RWPE2 (cell line): Measurements from ENCODE around the gene BBC3.
A peak's percentile ranks its signal among the peaks of the same experiment; 100 is the strongest.

Experiments
- ATAC-seq: fragments of 200-7000 bp; cut with Tn5 transposase; 3 replicates; pipeline ENCODE4 v1.9.1; 2021; ENCODE audit warnings: low read depth
- DNase-seq: peaks from one replicate; pipeline ENCODE4 v3.0.0-alpha.2; 2020; ENCODE audit warnings: low spot score
- H3K27ac ChIP-seq: fragments of 450-650 bp; 2 replicates; pipeline ENCODE4 v1.5.1; 2017; ENCODE audit warnings: mild to moderate bottlenecking; ENCODE audit not compliant: poor library complexity, severe bottlenecking
- H3K27me3 ChIP-seq: fragments of 250-450 bp; sonication (Bioruptor Pico); 2 replicates; pipeline ENCODE4 v1.5.1; 2021; ENCODE audit warnings: mild to moderate bottlenecking, moderate library complexity; ENCODE audit not compliant: insufficient read depth, poor library complexity, severe bottlenecking
- H3K36me3 ChIP-seq: fragments of 250-450 bp; sonication (Bioruptor Pico); 2 replicates; pipeline ENCODE4 v1.5.1; 2020; ENCODE audit warnings: low read depth, mild to moderate bottlenecking, moderate library complexity
- H3K4me1 ChIP-seq: fragments of 250-450 bp; sonication (Bioruptor Pico); 2 replicates; pipeline ENCODE4 v1.5.1; 2021; ENCODE audit warnings: mild to moderate bottlenecking, moderate library complexity; ENCODE audit not compliant: insufficient read depth, poor library complexity, severe bottlenecking
- H3K4me3 ChIP-seq: fragments of 250-450 bp; sonication (Bioruptor Pico); 2 replicates; pipeline ENCODE4 v1.5.1; 2021; ENCODE audit warnings: mild to moderate bottlenecking, moderate library complexity; ENCODE audit not compliant: severe bottlenecking
- H3K9me3 ChIP-seq: fragments of 250-450 bp; sonication (Bioruptor Pico); 2 replicates; pipeline ENCODE4 v1.5.1; 2021; ENCODE audit warnings: mild to moderate bottlenecking, moderate library complexity; ENCODE audit not compliant: severe bottlenecking
- TF ChIP-seq, protein P1 (sequence below): fragments of 450-650 bp; IDR thresholded peaks from one replicate; pipeline ENCODE4 v1.5.1; 2017; ENCODE audit warnings: mild to moderate bottlenecking, moderate library complexity; ENCODE audit not compliant: poor library complexity, severe bottlenecking

The BBC3 gene

DNA sequence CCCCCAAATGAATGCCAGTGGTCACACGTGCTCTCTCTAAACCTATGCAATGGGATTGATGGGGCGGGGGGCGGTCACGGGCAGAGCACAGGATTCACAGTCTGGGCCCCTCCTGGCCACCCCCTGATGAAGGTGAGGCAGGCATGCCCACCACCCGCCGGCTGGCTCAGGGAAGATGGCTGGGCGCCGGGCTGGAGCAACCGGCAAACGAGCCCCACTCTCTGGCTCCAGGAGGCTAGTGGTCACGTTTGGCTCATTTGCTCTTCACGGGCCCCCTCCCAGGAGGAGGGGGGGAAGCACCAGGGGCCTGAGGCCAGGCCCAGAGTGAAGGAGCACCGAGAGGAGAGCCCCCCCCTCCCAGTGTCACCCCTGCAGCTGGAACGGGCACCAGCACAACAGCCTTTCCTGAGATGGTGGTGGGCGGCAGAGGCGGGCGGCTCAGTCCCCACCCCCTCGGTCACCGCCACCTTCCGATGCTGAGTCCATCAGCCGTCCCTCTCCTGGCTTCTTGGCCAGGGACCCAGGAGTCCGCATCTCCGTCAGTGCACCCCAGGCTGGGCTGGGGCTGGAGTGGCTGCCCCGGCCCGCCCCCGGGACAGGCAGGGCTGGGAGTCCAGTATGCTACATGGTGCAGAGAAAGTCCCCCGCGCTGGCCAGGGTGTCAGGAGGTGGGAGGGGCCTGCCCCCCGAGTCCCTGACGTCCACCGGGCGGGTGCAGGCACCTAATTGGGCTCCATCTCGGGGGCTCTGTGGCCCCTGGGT is 9.7 kb downstream of the BBC3 start:
- H3K9me3 ChIP-seq: no peaks in the 10 kb centered on the region
- no peaks in the 10 kb centered on the region for H3K27me3 ChIP-seq
- no peak overlapping the region for H3K27ac ChIP-seq
- H3K4me1 ChIP-seq: no peaks in the 10 kb centered on the region
- H3K36me3 ChIP-seq: peaks cover 27% of the 10 kb centered on the region
- no peak overlapping the region for H3K4me3 ChIP-seq
- ATAC-seq (no peak), DNase-seq (no peak)
- TF ChIP-seq, protein P1, sequence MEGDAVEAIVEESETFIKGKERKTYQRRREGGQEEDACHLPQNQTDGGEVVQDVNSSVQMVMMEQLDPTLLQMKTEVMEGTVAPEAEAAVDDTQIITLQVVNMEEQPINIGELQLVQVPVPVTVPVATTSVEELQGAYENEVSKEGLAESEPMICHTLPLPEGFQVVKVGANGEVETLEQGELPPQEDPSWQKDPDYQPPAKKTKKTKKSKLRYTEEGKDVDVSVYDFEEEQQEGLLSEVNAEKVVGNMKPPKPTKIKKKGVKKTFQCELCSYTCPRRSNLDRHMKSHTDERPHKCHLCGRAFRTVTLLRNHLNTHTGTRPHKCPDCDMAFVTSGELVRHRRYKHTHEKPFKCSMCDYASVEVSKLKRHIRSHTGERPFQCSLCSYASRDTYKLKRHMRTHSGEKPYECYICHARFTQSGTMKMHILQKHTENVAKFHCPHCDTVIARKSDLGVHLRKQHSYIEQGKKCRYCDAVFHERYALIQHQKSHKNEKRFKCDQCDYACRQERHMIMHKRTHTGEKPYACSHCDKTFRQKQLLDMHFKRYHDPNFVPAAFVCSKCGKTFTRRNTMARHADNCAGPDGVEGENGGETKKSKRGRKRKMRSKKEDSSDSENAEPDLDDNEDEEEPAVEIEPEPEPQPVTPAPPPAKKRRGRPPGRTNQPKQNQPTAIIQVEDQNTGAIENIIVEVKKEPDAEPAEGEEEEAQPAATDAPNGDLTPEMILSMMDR: no peak

DNA sequence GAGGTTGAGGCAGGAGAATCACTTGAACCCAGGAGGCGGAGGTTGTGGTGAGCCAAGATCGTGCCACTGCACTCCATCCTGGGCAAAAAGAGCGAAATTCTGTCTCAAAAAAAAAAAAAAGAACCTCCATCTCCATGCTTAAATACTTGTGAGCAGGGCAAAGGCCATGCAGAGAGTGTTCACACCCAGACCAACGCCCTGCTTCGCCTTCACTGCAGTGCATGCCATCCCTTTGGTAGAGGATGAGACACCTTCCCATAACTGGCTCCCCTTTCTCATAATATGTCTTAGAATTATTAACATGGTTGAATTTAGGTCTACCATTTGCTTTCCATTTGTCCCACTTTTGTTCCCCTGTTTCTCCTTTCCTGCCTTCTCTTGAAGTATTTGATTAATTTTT is 15.4 kb downstream of the BBC3 start:
- Histone ChIP-seq H3K4me1 (no peaks in the 10 kb centered on the region), H3K9me3 (no peaks in the 10 kb centered on the region), H3K4me3 (no peak overlapping the region), H3K27me3 (no peaks in the 10 kb centered on the region), H3K36me3 (peaks cover 9% of the 10 kb centered on the region), H3K27ac (no peak overlapping the region)
- TF ChIP-seq, protein P1: no peak
- DNase-seq (no peak), ATAC-seq (no peak)

DNA sequence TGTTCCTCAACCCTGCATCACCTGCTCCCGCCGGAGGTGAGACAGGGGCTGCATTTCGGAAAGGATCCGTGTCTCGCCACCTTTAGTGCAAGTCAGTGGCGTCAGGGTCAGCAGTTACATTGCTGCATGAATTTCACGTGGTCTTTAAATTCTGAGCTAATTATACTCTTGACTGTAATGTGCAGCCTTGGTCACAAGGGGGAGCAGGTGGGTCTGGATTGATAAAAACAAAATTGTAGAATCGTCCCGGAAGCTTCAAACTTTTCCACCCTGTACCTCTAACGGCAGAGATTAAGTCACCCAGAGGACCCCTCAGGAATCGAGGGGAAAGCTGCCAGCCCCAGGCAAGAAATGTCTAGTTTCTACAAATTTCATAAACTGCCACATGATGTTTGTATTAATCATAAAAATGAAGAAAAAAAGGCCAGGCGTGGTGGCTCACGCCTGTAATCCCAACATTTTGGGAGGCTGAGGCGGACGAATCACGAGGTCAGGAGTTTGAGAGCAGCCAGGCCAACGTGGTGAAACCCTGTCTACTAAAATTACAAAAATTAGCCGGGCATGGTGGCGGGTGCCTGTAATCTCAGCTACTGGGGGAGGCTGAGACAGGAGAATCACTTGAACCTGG is 20.2 kb downstream of the BBC3 start:
- TF ChIP-seq, protein P1: peak; percentile 86
- DNase-seq: no peak
- peaks cover 48% of the 10 kb centered on the region for H3K36me3 ChIP-seq
- H3K4me3 ChIP-seq: no peak overlapping the region
- H3K27me3 ChIP-seq: no peaks in the 10 kb centered on the region
- ATAC-seq: peak; percentile 40; the same call in 2 of the 3 replicates
- H3K9me3 ChIP-seq: no peaks in the 10 kb centered on the region
- H3K27ac ChIP-seq: peak overlapping the region; percentile 36
- no peaks in the 10 kb centered on the region for H3K4me1 ChIP-seq

GRCh38 chr19:47210180-47210490 is 20.9 kb downstream of the BBC3 start:
- no peak overlapping the region for H3K4me3 ChIP-seq
- no peaks in the 10 kb centered on the region for H3K9me3 ChIP-seq
- H3K27ac ChIP-seq: peak overlapping the region; percentile 36
- ATAC-seq: no peak
- TF ChIP-seq, protein P1: no peak
- peaks cover 50% of the 10 kb centered on the region for H3K36me3 ChIP-seq
- H3K4me1 ChIP-seq: no peaks in the 10 kb centered on the region
- no peak for DNase-seq
- no peaks in the 10 kb centered on the region for H3K27me3 ChIP-seq
